Hair follicle dermal papilla cell (primary cell): ENCODE measurements around the gene CDC73. TPM values are rescaled to one million over a fixed set of nuclear protein-coding genes. Genes with fewer than 3 reads are reported as not detected.

Experiments used
- small RNA-seq: library from RNA; depleted of rRNA; stranded (forward); fragments of <200 nt; gene quantifications from one replicate; pipeline ENCODE3, GENCODE V24; 2012
- total RNA-seq: library from RNA; depleted of rRNA; stranded (reverse); fragments of >200 nt; gene quantifications from 2 replicates; pipeline ENCODE4 v1.2.3, GENCODE V29; 2012

The CDC73 gene
- 32.5 and 37.2 TPM in 2 replicates for total RNA-seq

DNA sequence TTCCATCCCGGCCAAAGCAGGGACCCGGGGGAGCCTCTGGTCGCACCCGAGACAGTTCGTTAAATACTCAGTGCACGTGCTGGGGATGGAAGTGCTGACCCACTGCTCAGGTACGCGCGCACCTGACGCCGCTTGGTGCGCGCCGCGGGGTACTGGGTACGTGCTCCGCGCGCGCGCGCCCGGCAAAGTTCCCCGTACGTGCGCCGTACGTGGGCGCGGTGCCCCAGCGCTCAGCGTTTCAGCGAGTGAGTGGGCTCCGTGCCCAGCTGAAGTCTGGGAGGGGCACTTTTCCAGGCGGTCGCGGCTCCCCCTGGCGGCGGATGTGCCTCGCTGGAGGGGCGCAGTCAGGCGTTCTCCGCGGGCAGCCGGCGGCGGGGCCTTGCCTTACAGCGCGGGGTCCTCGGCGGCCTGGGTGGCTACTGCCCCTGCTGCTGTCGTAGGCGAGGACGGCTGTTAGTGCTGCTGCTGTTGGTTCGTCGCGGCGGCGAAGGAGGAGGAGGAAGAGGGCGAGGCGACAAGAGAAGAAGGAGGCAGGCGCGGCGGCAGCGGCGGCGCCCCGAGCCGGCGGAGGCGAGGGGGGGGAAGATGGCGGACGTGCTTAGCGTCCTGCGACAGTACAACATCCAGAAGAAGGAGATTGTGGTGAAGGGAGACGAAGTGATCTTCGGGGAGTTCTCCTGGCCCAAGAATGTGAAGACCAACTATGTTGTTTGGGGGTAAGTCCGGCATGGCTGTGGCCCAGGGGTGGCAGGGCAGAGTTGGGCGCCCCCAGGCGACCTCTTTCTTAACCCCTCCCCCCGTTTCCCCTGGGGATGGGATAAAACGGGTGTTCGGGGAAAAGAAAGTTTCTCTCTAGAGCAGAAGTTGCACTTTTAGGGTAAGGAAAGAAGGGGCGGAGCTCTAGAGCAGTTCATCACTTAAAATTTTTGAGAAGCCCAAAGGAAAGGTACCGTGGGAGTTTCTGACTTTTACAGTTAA is at the start of gene CDC73:
Gene CDC73 (plus strand): TSS at position 416 of the 978 bp plus-strand sequence. CDS start 170 bp downstream, at position 586.

DNA sequence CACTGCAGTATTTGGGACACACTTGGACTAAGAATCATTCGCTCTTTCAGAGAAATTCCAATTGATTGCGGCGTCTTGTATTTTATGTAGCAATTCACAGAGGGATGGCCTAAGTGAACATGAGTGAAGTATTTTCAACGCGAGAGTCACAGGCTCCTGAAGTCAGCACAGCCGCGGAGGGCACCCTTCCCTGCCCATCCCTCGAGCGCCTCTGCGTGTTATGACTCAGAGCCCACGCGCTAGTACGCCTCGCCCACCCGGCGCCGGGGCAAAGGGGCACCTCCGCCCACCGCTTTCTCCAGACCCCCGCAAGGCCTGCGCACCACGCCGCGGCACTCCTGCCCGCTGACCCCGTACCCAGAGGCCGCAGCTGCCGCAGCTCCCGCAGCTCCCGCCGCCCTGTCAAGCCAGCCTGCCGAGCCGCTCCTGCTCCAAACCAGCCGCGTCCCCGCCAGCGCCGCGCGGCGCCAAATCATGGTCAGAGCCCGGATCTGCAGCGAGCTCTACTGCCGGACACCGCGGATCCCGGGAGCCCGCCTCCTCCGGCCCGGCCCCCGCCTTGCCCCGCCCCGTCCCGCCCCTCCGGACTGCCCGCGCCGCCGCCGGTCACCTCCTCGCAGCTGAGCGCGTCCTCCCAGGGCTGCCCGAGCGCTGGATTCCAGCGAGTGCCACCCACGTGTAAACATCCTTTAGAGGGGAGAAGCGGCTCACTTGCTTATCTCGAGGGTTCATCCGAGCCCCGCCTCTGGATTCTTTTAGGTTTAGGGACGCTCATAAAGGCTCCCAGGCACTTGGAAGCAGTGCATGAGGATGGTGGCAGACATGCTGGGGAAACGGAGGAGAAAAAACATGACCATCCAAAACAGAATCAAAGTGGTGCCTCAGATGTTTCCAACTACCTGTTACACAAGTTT is 16.7 kb upstream of the CDC73 start, which contains the start of gene GLRX2:
Gene GLRX2 (minus strand): TSS at position 508 of the 914 bp plus-strand sequence. CDS start 32 bp downstream, at position 476.

DNA sequence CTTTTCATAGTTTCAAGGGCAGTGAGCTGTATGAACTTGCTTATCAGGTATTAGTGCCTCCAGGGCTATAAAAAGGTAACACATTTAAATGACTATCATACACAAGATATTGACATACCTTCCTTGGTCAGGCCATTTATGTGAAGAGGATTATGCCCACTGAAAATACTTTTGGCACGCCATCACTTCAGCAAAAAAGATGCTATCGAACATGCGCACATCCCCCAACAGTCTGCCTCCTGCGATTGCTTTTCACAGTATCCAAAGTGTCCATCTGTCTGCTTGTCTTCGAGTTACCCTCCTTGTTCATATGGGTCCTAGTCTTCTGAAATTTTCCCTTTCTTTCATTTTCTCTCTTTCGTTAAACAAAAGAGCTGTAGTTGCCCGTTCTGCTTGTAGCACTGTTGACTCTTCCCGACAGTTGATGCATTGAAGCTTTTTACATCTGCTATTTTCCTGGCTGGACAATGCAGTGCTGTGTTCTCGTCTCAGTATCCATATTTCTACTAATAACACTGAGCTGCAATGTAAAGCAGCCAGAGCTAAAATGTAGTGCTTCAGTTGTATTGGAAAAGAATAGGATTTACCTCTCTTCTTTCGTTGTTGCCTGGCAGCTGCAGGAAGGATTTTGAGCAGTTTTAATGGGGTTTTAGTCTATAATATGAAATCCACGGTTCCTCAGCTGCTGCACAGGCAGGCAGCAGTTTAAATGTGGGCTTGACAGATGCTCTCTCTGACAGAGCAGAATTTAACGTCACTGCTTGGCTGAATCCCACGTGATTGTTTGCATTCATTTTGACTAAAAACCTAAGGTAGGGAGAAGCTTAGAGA is 64.3 kb downstream of the CDC73 start, which contains the start of gene B3GALT2:
Gene B3GALT2 (minus strand): TSS at position 713 of the 831 bp plus-strand sequence. CDS start 5,051 bp downstream, outside the sequence.

Small RNA genes lying within 50 kb of the gene (small RNA-seq; reads per million reads assigned to genes)
- gene MIR1278 = 1.9 reads per million, percentile 44 among the genes with 10 or more reads in this experiment

Other genes with a start within 250 kb of the CDC73 start
- 20.8 and 27.4 TPM in 2 replicates for gene UCHL5, start 62.7 kb upstream of the CDC73 start, total RNA-seq
- gene RO60, start 62.4 kb upstream of the CDC73 start, total RNA-seq = 100 and 119 TPM in 2 replicates
- 5.8 and 6.0 TPM in 2 replicates for gene GLRX2, start 16.6 kb upstream of the CDC73 start, total RNA-seq
- gene B3GALT2, start 64.6 kb downstream of the CDC73 start, total RNA-seq = 8.3 and 14.3 TPM in 2 replicates